Activated T-cell treated with anti-CD3 and anti-CD28 coated beads, Interleukin-2, amount 50 U/mL, for 48 hours (primary cell): Measurements from ENCODE around the gene RBM14.
"Not testable (repeated sequence)": the region's sequence is repeated elsewhere in the genome, so short reads cannot be mapped to it uniquely, and the experiment has no call there.

Experiments
- DNase-seq, 2 experiments: peaks; one replicate each; pipeline ENCODE4 v3.0.0-alpha.2; 2020

RBM14 gene

DNA sequence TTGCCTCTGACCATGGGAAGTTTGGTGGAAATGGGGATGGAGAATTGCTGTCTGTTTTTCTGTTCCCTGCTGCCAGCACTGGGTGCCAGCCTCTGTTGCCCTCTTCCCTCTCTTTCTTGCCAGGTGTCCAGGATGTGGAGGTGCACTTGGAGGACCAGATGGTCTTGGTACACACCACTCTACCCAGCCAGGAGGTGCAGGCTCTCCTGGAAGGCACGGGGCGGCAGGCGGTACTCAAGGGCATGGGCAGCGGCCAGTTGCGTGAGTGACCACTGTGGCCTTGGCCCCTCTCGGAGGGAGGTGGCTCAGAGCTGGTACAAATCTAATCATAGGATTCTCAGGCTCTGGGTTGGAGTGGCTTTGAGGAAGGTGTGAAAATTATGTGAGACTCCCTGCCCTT is 17.4 kb upstream of the RBM14 start:
- DNase-seq: no peak

DNA sequence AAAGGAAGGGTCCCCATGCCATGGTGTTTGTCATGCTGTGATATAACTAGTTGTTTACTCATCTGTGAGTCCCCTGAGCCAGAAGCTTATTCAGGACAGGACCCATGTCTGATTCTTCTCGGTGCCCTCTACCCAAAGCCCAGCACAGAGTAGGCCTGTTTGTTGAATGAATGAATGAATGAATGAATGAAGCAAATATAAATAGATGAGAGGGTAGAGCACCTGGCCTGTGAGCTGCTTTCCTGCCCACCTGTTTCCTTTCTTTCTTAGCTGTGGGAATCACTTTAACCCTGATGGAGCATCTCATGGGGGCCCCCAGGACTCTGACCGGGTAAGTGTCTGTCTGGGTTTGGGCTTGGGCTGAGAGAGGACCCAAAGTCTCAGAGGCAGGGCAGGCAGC is 16.2 kb upstream of the RBM14 start:
- no peak for DNase-seq

DNA sequence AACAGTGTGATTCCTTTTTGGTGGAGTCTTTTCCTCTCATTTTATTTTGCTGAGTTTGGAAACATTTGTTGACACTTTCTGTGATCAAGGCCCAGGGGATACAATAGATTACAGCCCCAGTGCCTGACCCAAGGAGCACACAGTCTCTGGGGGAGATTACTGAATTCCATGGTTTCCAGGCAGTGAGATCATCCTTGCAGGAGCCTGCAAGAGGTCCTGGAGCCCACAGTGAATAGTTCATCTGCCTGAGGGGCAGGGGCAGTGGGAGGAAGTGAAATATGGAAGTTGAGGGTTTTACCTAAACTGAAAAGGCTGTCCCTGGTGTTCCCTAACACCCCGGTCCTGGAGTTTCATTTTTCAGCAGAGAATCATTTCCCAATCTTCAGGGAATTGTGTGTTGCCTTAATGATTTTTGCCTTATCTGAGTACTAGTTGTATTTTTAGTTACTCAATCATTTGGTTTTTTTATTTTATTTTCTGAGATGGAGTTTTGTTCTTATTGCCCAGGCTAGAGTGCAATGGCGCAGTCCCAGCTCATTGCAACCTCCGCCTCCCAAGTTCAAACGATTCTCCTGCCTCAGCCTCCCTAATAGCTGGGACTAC is 15.7 kb upstream of the RBM14 start:
- no peak for DNase-seq

DNA sequence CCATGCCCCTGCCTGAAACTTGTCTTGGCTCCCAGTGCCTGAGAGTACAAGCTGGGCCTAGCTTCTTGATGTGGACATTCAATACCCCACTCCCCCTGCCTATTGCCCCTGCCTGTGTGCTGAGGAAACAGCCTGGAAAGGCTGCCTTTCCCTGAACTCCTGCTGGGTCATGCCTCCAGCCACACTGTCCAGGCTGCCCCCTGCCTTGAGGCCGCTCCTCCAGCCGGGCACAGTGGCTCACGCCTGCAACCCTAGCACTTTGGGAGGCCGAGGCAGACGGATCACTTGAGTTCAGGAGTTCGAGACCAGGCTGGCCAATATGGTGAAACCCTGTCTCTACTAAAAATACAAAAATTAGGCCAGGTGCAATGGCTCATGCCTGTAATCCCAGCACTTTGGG is 13.4 kb upstream of the RBM14 start:
- no peak for DNase-seq

DNA sequence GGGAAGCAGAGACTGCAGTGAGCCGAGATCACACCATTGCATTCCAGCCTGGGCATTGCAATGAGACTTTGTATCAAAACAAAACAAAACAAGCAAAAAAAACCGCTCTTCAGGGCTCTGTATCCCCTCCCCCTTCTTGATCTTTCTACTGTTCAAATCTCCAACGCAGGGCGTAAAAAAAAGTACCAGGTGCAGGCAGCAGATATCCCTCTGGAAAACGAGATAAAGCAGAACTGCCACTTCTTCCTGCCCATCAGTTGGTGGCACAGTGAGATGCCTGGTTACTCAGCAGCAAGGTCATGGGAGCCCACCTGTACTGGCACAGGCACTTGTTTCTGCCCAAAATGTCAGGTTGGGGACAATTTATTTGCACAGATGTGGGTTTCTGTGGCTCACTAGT is 12.3 kb upstream of the RBM14 start:
- DNase-seq: no peak

DNA sequence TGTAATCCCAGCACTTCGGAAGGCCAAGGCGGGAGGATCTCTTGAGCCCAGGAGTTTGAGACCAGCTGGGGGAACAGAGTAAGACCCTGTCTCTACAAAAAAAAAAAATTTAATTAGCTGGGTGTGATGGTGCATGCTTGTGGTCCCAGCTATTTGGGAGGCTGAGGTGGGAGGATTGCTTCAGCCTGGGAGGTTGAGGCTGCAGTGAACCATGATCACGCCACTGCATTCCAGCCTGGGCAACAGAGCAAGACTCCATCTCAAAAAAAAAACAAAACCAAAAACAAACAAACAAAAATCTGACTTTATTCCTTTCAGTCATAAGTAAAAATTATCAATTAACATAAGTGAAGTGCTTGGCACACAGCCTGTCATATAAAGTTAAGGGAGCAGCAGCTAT is 9.8 kb upstream of the RBM14 start:
- DNase-seq: not testable (repeated sequence)

DNA sequence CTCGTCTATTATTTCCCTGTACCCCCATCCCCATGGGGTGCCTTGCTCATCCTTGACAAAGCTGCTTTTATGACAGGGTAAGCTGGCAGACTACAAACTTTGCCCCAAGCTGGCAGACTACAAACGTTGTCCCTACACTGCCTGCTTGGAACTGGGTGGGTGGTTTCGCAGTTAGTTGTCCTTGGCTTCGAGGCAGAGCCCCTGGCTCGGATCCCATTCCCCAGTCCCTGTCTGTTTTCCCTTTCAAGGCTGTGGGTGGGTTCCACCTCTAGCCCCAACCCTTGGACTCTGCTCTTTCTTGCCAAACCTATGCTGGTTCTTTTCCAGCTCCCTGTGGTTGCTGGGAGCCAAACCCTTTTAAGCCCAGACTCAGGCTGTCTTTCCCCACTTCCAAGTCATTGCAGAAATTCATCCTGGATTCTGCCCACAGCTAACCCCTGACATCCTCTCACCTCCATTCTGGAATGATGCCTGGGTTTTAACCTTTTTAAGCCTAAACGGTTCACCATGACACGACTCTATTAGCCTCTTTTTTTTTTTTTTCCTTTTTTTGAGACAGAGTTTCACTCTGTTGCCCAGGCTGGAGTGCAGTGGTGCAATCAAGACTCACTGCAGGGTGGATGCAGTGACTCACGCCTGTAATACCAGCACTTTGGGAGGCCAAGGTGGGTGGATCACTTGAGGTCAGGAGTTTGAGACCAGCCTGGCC is 9.2 kb upstream of the RBM14 start:
- no peak for DNase-seq

DNA sequence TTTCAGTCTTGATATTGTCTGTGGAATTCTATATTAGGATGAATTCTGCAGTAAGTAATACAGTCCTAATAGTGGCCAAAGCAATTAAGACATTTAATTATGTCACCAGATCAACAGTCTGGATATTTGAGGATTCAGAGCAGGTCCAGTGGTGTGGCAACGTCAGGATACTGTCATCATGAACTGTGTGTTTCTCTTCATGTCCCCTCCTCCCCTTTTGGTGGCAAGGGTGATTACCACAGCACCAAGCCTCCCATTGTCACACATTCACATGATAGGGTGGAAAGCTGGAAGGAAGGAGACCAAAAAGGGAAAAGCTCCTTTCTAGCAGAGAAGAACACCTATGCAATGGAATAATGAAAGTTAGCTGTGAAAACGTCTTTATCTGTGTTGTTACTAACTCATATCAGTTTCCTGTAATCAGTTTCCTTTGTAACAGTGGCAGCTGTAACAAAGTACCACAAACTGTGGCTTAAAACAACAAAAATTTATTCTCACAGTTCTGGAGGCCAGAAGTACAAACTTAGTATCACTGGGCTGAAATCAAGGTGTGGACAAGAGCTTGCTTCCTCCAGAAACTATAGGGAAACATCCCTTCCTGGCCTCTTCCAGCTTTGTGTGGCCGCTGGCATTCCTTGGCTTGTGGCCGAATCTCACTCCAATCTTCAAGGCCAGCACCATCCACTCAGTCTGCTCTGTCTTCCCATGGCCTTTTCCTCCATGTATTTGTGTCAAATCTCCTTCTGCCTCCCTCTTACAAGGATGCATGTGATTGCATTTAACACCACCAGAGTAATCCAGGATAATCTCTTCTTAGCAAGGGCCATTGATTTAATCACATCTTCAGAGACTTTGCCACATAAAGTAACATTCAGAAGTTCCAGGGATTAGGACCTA is 6.5 kb upstream of the RBM14 start:
- no peak for DNase-seq

DNA sequence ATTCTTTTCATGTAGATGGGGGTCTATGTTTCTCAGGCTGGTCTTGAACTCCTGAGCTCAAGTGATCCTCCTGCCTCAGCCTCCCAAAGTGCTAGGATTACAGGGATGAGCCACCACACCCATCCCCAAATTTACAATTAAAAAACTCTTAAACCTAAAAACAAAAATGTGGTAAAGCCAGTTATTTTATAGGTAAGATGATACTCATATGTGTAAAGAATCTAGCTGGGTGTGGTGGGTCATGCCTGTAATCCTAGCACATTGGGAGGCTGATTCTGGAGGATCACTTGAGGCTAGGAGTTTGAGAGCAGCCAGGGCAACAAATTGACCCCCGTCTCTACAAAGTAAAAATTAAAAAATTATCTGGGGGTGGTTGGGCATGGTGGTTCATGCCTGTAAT is 4.0 kb upstream of the RBM14 start:
- DNase-seq: no peak

DNA sequence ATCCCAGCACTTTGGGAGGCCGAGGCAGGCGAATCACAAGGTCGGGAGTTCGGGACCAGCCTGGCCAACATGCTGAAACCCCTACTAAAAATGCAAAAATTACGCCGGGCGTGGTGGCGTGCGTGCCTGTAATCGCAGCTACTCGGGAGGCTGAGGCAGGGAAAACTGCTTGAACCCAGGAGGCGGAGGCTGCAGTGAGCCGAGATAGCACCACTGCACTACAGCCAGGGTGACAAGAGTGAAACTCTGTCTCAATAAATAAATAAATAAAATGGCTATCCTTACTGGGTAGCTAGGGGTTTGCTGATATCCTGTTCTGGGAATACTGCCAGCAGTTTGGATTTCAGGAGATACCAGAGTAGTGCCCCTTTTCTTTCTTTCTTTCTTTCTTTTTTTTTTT is 2.4 kb upstream of the RBM14 start:
- DNase-seq: no peak

DNA sequence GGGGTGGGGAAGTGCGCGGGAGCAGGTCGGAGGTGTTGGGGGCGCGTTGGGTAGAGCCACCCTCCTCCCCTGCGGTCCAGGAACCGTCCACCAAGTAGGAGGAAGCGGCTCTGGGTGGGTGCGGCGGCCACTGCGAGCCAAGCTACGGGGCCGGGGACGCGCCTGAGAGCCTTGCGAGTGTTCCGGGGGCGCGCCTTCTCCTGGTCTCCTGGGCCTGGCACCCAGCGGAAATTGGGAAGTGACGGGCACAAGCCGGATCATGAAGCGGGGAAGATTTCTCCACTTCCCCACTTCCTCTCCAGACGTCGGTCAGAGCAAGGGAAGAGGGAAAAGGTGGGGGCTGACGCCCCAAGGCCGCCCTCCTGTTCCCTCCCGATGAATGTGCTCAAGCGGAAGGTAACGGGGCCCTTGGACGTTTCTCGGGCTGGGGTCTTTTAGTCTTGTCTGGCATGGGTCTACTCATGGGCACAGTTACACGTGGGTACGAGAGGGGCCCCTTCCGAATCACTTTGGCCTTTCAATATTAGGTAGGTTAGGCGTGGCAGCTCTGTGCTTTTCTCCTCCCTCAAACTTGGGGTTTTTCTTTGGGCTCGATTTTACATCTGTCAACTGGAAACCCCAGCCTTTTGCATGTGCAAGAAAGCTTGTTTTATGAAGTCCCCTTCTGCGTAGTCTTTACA is 865 bp downstream of the RBM14 start:
- no peak for DNase-seq

DNA sequence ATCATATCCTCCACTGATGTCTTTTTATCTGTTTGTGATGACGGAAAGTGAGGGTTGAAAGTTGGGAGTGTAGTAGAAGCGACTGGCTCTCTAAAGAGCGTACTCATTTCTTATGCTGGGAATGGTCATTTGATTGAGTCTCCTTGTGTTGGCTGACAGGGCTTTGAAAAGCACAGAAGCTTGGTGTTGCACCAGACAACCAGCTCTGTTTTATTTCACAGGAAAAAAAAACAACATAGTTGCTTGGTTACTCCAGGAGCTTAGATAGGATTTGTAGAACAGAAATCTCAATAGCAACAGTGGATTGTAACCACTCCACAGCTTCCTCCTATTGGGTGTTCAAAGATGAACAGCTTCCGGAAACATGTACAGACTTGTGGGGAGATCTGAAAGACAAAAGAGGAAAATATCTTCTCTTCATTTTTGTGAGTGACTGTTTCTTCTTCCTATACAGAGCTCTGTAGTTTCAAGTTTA is 2.7 kb downstream of the RBM14 start:
- no peak for DNase-seq

DNA sequence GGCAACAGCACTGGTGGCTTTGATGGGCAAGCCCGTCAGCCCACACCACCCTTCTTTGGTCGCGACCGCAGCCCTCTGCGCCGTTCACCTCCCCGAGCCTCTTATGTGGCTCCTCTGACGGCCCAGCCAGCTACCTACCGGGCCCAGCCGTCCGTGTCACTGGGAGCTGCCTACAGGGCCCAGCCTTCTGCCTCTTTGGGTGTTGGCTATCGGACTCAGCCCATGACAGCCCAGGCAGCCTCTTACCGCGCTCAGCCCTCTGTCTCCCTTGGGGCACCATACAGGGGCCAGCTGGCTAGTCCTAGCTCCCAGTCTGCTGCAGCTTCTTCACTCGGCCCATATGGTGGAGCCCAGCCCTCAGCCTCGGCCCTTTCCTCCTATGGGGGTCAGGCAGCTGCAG is 8.0 kb downstream of the RBM14 start:
- no peak for DNase-seq

DNA sequence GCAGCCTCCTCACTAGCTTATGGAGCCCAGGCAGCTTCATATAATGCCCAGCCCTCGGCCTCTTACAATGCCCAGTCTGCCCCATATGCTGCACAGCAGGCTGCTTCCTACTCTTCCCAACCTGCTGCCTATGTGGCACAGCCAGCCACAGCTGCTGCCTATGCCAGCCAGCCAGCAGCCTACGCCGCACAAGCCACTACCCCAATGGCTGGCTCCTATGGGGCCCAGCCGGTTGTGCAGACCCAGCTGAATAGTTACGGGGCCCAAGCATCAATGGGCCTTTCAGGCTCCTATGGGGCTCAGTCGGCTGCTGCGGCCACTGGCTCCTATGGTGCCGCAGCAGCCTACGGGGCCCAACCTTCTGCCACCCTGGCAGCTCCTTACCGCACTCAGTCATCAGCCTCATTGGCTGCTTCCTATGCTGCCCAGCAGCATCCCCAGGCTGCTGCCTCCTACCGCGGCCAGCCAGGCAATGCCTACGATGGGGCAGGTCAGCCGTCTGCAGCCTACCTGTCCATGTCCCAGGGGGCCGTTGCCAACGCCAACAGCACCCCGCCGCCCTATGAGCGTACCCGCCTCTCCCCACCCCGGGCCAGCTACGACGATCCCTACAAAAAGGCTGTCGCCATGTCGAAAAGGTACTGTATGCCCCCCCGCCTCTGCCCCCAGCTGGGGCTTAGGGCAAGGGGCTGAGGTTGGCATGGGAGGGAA is 8.8 kb downstream of the RBM14 start:
- DNase-seq: no peak

DNA sequence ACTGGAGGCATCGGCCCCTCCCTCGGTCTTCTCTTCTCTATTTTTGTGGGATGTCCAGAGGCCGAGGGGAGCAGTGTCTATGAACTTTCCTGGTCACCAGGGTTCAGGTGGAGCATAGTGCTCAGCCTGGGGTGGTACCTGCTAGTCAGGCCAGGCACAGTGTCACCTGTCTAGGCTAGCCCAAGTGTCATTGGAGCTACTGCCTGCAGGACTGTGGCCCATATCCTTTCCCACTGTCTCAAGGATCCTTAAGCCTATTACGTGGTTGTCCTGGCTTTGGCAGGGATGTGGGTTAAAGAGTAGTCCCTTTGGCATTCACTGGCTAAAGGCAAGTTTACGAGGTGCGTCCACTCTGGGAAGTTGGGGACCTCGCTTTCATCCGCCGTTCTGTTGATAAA is 9.3 kb downstream of the RBM14 start:
- DNase-seq: no peak

DNA sequence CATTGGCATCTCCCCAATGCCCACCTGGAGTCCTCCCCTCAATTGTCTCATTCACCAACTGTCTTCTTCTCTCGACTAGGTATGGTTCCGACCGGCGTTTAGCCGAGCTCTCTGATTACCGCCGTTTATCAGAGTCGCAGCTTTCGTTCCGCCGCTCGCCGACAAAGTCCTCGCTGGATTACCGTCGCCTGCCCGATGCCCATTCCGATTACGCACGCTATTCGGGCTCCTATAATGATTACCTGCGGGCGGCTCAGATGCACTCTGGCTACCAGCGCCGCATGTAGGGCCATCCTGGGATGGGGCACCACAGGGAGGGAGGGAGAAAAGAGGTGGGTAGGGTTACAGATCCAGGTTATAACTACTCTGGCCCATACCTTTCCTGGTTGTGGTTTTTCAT is 10.0 kb downstream of the RBM14 start:
- no peak for DNase-seq

DNA sequence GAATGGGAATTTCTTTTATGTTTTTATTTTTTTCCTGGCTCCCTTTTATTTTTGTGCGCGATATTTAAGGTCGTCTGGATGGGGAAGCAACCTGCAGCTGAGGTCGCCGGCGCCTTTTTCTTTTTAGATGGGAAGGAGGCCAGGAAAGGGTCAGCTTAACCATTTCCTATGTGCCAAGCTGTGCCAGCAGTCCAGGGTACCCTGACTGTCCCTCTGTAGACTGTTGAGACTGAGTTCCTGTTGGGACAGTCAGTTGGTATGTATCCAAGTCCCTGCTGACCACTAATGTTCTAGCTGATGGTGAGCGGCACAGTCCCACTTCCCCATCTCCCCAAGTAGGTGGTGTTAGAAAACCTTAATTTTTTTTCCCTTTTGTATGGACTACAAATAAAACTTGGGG is 10.5 kb downstream of the RBM14 start:
- no peak for DNase-seq

DNA sequence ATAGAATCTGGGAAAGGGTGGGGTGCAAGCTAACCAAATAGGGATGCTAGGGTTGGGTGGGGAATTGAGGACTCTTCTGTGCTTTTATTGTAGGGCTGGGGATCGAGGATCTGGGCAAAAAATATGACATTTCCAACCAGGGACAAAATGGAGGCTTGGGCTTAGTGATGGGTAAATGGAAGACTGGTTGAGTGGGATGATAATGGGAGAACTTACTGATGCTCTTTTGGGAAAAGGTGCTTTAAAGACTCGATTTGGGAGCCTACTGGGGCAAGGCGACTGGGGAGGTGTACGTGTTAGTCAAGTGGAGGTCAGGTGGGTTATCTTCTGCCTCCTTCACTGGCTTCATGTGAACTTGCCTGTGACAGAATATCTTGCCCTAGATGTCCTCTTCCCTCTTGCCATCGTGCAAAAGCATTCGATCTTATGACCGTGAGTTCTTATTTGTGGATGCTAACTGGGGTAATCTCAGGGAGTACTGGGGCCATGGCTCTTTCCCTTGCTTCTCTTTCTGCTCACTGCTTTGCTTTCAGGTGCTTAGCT is 11.7 kb downstream of the RBM14 start:
- no peak for DNase-seq

DNA sequence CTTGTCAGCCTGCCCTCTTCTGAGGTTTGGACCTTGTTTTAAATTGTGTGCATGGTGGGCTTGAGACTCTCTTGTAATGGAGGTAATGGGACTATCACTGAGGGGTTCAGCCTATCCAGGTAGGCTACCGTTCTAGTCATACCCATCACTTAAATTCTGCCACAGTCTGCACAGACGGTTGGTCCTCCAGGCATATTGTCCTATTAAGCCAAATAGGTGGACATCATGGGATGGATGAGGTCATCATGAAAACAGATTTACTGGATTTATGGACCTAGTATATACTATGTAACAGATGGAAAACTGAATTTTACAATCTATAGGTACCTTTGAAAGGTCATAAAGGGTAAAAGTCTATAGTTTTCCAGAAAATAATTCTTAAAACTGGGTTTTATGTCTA is 12.9 kb downstream of the RBM14 start:
- no peak for DNase-seq

DNA sequence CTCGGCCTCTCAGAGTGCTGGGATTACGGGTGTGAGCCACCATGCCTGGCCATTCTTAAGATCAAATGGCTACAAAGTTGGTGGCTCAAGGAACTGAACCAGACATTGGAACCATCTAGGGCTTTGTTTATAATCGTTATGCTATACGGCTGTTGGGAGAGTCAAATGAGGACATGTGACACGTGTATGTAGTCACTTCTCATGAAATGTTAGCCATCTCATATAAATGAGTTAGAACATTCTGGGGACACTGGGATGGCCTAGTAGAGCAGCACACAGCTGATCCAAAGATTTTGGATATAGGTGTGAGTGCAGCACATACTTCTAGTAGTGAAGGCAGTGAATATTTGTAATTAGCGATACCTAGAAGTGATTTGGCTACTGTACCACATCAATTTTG is 15.5 kb downstream of the RBM14 start:
- DNase-seq: no peak

DNA sequence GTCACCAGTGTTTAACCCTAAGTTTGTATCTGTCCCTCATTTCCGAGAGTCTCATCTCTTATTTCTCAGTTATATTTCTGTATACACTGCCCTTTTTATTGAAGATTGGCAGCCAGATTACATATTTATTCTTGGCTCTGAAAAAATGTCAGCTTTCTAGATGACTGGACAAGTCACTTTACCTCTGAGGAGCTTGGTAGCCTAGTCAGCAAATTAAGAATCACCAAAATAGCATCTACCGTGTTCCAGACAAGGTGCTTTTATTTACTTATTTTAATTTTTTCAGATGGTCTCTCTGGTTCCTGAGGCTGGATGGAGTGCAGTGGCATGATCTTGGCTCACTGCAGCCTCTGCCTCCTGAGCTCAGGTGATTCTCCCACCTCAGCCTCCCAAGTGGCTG is 16.5 kb downstream of the RBM14 start:
- DNase-seq: no peak

DNA sequence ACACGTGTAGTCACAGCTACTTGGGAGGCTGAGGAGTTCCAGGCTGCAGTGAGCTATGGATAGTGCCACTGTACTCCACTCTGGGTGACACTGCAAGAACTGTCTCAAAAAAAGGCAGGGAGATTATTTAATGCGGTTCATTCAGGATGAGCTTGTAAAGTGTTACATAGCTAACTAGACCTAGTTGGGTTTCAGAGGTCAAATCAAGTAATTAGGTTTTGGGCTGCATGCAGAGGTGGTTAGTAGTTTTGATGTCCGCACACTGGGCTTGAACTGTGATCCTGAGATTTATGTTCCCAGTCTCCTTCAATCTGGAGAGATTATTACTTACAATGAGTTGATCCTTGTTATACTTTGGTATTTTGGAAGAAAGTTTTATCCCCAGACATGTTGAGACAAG is 20.0 kb downstream of the RBM14 start:
- DNase-seq: no peak
